WTC11 (cell line): ENCODE data around the gene LRP4. TPM values are rescaled to one million over a fixed set of nuclear protein-coding genes. Genes with fewer than 3 reads are reported as not detected.

Experiments
- ATAC-seq: fragments of 200-7000 bp; cut with Tn5 transposase; 2 replicates; pipeline ENCODE4 v1.10.0; 2021; ENCODE audit warnings: mild to moderate bottlenecking, moderate library complexity
- CTCF ChIA-PET: fragments of 300-600 bp; sonication (Branson Sonifier 250); formaldehyde crosslinking; loops from one replicate; lab custom pipeline; 2021; ENCODE audit warnings: antibody characterized with exemption; lab: Charles Lee
- POLR2A ChIA-PET: fragments of 350-600 bp; sonication (Branson Sonifier 250); formaldehyde crosslinking; loops from one replicate; lab custom pipeline; 2021; ENCODE audit warnings: antibody characterized with exemption; lab: Charles Lee
- DNase-seq: peaks from one replicate; pipeline ENCODE4 v3.0.0; 2021; ENCODE audit warnings: low spot score
- H3K27ac Mint-ChIP-seq: 2 replicates; pipeline ENCODE4 v1.8.0; 2021; ENCODE audit warnings: mixed read lengths
- H3K27me3 Mint-ChIP-seq: 2 replicates; pipeline ENCODE4 v1.8.0; 2021; ENCODE audit warnings: low read depth, mild to moderate bottlenecking, moderate library complexity, mixed read lengths
- H3K36me3 Mint-ChIP-seq: 2 replicates; pipeline ENCODE4 v1.8.0; 2021; ENCODE audit warnings: mixed read lengths
- H3K4me1 Mint-ChIP-seq: 2 replicates; pipeline ENCODE4 v1.8.0; 2022; ENCODE audit warnings: mixed read lengths
- H3K4me3 Mint-ChIP-seq: 2 replicates; pipeline ENCODE4 v1.8.0; 2021; ENCODE audit warnings: mild to moderate bottlenecking, moderate library complexity, mixed read lengths
- H3K9me3 Mint-ChIP-seq: 2 replicates; pipeline ENCODE4 v1.8.0; 2021; ENCODE audit warnings: mixed read lengths
- ARID4B ChIP-seq: sonication (generic); formaldehyde crosslinking; IDR thresholded peaks from 2 replicates; pipeline ENCODE4 v1.8.0; 2023; ENCODE audit warnings: missing genetic modification reagents, mild to moderate bottlenecking, borderline replicate concordance
- CDX4 ChIP-seq: fragments of 250-450 bp; sonication (Bioruptor Pico); IDR thresholded peaks from 2 replicates; pipeline ENCODE4 v1.9.0; 2021; ENCODE audit warnings: moderate library complexity, mild to moderate bottlenecking, inconsistent platforms, borderline replicate concordance
- CTCF ChIP-seq: fragments of 200-600 bp; IDR thresholded peaks from 2 replicates; pipeline ENCODE4 v1.8.0; 2022; ENCODE audit warnings: antibody characterized with exemption
- E2F1 ChIP-seq: sonication (generic); formaldehyde crosslinking; IDR thresholded peaks from 2 replicates; pipeline ENCODE4 v1.8.0; 2022; ENCODE audit warnings: mild to moderate bottlenecking, missing genetic modification reagents
- ESRRA ChIP-seq: sonication (generic); formaldehyde crosslinking; IDR thresholded peaks from 2 replicates; pipeline ENCODE4 v1.8.1; 2022; ENCODE audit warnings: mild to moderate bottlenecking, missing genetic modification reagents, borderline replicate concordance
- FOXP1 ChIP-seq: sonication (generic); formaldehyde crosslinking; IDR thresholded peaks from 2 replicates; pipeline ENCODE4 v1.8.0; 2022; ENCODE audit warnings: missing genetic modification reagents, mild to moderate bottlenecking, moderate library complexity, borderline replicate concordance
- GRHL2 ChIP-seq: fragments of 250-450 bp; sonication (Bioruptor Pico); IDR thresholded peaks from 2 replicates; pipeline ENCODE4 v1.8.0; 2022; ENCODE audit warnings: mild to moderate bottlenecking, moderate library complexity; ENCODE audit not compliant: insufficient replicate concordance, severe bottlenecking
- HMGA2 ChIP-seq: fragments of 250-450 bp; sonication (Bioruptor Pico); IDR thresholded peaks from 2 replicates; pipeline ENCODE4 v1.4.0; 2021; ENCODE audit warnings: mild to moderate bottlenecking, moderate library complexity
- NR1H2 ChIP-seq: sonication (generic); formaldehyde crosslinking; IDR thresholded peaks from 2 replicates; pipeline ENCODE4 v1.9.0; 2021; ENCODE audit warnings: mild to moderate bottlenecking, moderate library complexity, missing genetic modification reagents
- NR2C2 ChIP-seq: sonication (generic); formaldehyde crosslinking; IDR thresholded peaks from 2 replicates; pipeline ENCODE4 v1.8.0; 2022; ENCODE audit warnings: mild to moderate bottlenecking, missing genetic modification reagents
- OVOL2 ChIP-seq: fragments of 250-450 bp; sonication (Bioruptor Pico); IDR thresholded peaks from 2 replicates; pipeline ENCODE4 v1.9.0; 2021; ENCODE audit warnings: mild to moderate bottlenecking, borderline replicate concordance
- PREB ChIP-seq: sonication (generic); formaldehyde crosslinking; IDR thresholded peaks from 2 replicates; pipeline ENCODE4 v1.8.1; 2022; ENCODE audit warnings: mild to moderate bottlenecking, missing genetic modification reagents, moderate library complexity, borderline replicate concordance
- ZNF121 ChIP-seq: sonication (generic); formaldehyde crosslinking; IDR thresholded peaks from 2 replicates; pipeline ENCODE4 v1.8.0; 2023; ENCODE audit warnings: missing genetic modification reagents
- ZNF416 ChIP-seq: fragments of 250-450 bp; sonication (Bioruptor Pico); IDR thresholded peaks from 2 replicates; pipeline ENCODE4 v1.9.0; 2021; ENCODE audit warnings: mild to moderate bottlenecking, inconsistent platforms
- ZNF425 ChIP-seq: fragments of 250-450 bp; sonication (Bioruptor Pico); conservative IDR thresholded peaks from 2 replicates; pipeline ENCODE4 v1.9.0; 2021; ENCODE audit warnings: mild to moderate bottlenecking
- ZNF512 ChIP-seq: sonication (generic); formaldehyde crosslinking; IDR thresholded peaks from 2 replicates; pipeline ENCODE4 v1.8.1; 2022; ENCODE audit warnings: missing genetic modification reagents, borderline replicate concordance
- total RNA-seq: library from RNA; stranded (reverse); gene quantifications from 3 replicates; pipeline ENCODE4 v1.2.3, GENCODE V29; 2021
- TF ChIP-seq, protein P1 (sequence below): fragments of 250-450 bp; sonication (Bioruptor Pico); IDR thresholded peaks from 2 replicates; pipeline ENCODE4 v1.8.0; 2021; ENCODE audit warnings: mild to moderate bottlenecking

Gene LRP4
- total RNA-seq, 1 experiment from 2014 or later = 39.5 TPM

DNA sequence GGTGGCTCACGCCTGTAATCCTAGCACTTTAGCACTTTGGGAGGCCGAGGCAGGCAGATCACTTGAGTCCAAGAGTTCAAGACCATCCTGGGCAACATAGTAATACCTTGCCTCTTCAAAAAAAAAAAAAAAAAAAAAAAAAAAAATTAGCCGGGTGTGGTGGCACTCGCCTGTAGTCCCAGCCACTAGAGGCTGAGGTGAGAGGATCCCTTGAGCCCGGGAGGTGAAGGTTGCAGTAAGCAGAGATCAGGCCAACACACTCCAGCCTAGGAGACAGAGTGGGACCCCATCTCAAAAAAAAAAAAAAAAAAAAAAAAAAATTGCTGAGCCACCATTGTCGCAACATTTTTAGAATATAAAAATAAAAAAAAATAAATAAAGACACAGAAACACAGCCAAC, 79.8 kb downstream of the LRP4 start:
- DNase-seq (no peak), ATAC-seq (no peak)
- TF ChIP-seq NR1H2 (no peak), GRHL2 (CRISPR knock-in tag) (no peak), ZNF416 (CRISPR knock-in tag) (no peak)
- Mint-ChIP-seq H3K9me3 (no peaks in the 10 kb centered on the region), H3K4me1 (peaks cover 41% of the 10 kb centered on the region), H3K4me3 (no peak overlapping the region), H3K27ac (no peak overlapping the region), H3K36me3 (0 out of 2 replicates have a peak, but pooled peaks cover 2% of the 10 kb centered on the region), H3K27me3 (no peaks in the 10 kb centered on the region)
- POLR2A ChIA-PET = interaction anchor here (0.6 kb wide), 1 partner anchor 446 kb away, joined by 5 read pairs; no protein-coding TSS in a partner anchor
- CTCF ChIA-PET = interaction anchor here (0.9 kb wide), 1 partner anchor 12 kb away, joined by 3 read pairs; no protein-coding TSS in a partner anchor

DNA sequence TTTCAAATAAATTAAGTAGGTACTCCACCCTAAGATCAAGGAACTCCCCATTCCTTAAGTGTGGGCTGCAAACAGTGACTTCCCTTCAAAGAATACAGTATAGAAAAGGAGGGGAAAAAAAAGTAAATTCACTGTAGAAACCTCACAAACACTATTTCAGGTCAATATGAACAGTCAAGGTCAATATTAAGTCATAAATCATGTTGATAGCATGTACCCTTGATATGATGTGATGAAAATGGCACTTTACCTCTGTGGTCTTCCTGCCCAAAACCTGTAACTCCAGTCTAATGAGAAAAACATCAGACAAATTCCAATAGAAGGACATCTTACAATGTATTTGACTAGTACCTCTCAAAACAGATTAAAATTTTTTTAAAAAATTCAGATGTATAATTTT, 80.5 kb downstream of the LRP4 start:
- CTCF ChIA-PET = interaction anchor here (0.9 kb wide), 1 partner anchor 11 kb away, joined by 3 read pairs; no protein-coding TSS in a partner anchor
- ATAC-seq = no peak
- H3K27me3 Mint-ChIP-seq = no peaks in the 10 kb centered on the region

DNA sequence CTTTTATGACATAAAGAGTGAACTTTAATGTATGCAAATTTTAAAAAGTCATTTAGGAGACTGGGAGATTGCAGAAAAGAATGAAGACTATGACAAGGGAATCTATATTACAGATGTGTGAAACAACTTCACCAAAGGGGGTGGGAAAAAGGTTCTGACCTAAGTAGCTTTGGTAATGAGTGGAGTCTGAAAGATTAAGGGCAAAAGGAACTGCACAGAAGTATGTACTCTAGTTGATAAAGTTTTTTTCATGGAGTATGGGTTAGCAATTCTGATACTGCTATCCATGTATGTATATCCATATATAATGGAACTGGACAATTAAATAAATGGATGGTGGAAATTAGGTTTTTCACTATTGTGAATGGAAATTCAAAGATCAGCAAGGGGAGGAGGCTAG, 81.5 kb downstream of the LRP4 start:
- H3K4me3 Mint-ChIP-seq = no peak overlapping the region
- no peaks in the 10 kb centered on the region for H3K27me3 Mint-ChIP-seq
- no peak for ATAC-seq
- DNase-seq = no peak
- POLR2A ChIA-PET = no interaction called here
- CTCF ChIA-PET = no interaction called here
- peaks cover 32% of the 10 kb centered on the region for H3K4me1 Mint-ChIP-seq
- H3K36me3 Mint-ChIP-seq = no peaks in the 10 kb centered on the region
- no peak overlapping the region for H3K27ac Mint-ChIP-seq
- no peaks in the 10 kb centered on the region for H3K9me3 Mint-ChIP-seq
- TF ChIP-seq NR2C2 (CRISPR knock-in tag) (no peak), ARID4B (CRISPR knock-in tag) (no peak), ESRRA (no peak), FOXP1 (CRISPR knock-in tag) (no peak), ZNF512 (CRISPR knock-in tag) (no peak), CTCF (no peak), HMGA2 (CRISPR knock-in tag) (no peak), ZNF425 (CRISPR knock-in tag) (no peak), CDX4 (no peak), OVOL2 (no peak), E2F1 (CRISPR knock-in tag) (no peak), PREB (CRISPR knock-in tag) (no peak)
- TF ChIP-seq, protein P1, sequence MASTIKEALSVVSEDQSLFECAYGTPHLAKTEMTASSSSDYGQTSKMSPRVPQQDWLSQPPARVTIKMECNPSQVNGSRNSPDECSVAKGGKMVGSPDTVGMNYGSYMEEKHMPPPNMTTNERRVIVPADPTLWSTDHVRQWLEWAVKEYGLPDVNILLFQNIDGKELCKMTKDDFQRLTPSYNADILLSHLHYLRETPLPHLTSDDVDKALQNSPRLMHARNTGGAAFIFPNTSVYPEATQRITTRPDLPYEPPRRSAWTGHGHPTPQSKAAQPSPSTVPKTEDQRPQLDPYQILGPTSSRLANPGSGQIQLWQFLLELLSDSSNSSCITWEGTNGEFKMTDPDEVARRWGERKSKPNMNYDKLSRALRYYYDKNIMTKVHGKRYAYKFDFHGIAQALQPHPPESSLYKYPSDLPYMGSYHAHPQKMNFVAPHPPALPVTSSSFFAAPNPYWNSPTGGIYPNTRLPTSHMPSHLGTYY (CRISPR knock-in tag) = no peak

More for the DNA sequence above, 80.5 kb downstream of the LRP4 start:
- TF ChIP-seq ZNF121 (CRISPR knock-in tag) (no peak), HMGA2 (CRISPR knock-in tag) (no peak)
- Mint-ChIP-seq H3K27ac (no peak overlapping the region), H3K4me1 (peaks cover 37% of the 10 kb centered on the region), H3K36me3 (no peaks in the 10 kb centered on the region), H3K9me3 (no peaks in the 10 kb centered on the region), H3K4me3 (no peak overlapping the region)
- DNase-seq = no peak
- POLR2A ChIA-PET = no interaction called here
